Kidney (tissue), 14 donors: Measurements from ENCODE around the gene UGT3A1. TPM values are rescaled to one million over a fixed set of nuclear protein-coding genes. Genes with fewer than 3 reads are reported as not detected.

Experiments used
- DNase-seq, 5 donors: peaks; one replicate each; pipeline ENCODE4 v3.0.0-alpha.2; 2013 to 2020
- FAIRE-seq: peaks from 2 replicates; lab custom pipeline; 2012; peaks lifted over from hg19 to GRCh38; lab: Jason Lieb, UNC
- H3K27ac ChIP-seq, 2 donors: one replicate each; pipeline ENCODE4 v1.7.0; 2013; ENCODE audit warnings: low read depth in 2 of 2, low read length in 2 of 2, inconsistent platforms in 1 of 2
- H3K27me3 ChIP-seq: one replicate; pipeline ENCODE4 v1.7.1; 2013; ENCODE audit warnings: low read length, inconsistent platforms; ENCODE audit not compliant: control insufficient read depth, insufficient read depth
- H3K36me3 ChIP-seq, 3 donors: one replicate each; pipeline versions ENCODE4 v1.7.0 to v1.7.1; 2013; ENCODE audit warnings: low read length in 3 of 3, control low read depth in 1 of 3, inconsistent platforms in 1 of 3; ENCODE audit not compliant: insufficient read depth in 3 of 3, control insufficient read depth in 2 of 3
- H3K4me1 ChIP-seq, 3 donors: one replicate each; pipeline versions ENCODE4 v1.7.0 to v1.7.1; 2013; ENCODE audit warnings: low read length in 3 of 3, inconsistent platforms in 1 of 3, low read depth in 1 of 3; ENCODE audit not compliant: control insufficient read depth in 2 of 3, insufficient read depth in 2 of 3
- H3K4me3 ChIP-seq, 3 donors: one replicate each; pipeline versions ENCODE4 v1.7.0 to v1.8.1; 2013; ENCODE audit warnings: low read length in 3 of 3, control low read depth in 1 of 3, inconsistent platforms in 1 of 3
- H3K9ac ChIP-seq, 3 donors: one replicate each; pipeline versions ENCODE4 v1.7.0 to v1.7.1; 2013; ENCODE audit warnings: low read length in 3 of 3, control low read depth in 1 of 3, inconsistent platforms in 1 of 3
- H3K9me3 ChIP-seq, 3 donors: one replicate each; pipeline versions ENCODE4 v1.7.0 to v1.7.1; 2013; ENCODE audit warnings: low read length in 3 of 3, control low read depth in 1 of 3, inconsistent platforms in 1 of 3; ENCODE audit not compliant: control insufficient read depth in 2 of 3, insufficient read depth in 1 of 3
- intact Hi-C: fragments of 100-400 bp; cut with DNase I; formaldehyde crosslinking; loops from one replicate; pipeline ENCODE4 v1.11.1; 2022
- polyA plus RNA-seq: library from polyadenylated mRNA; stranded (reverse); fragments of 350-450 nt; fragmentation: Illumina TruSeq; extraction: RNeasy Lipid Tissue Mini Kit (QIAGEN cat#74804); gene quantifications from one replicate; pipeline ENCODE4 v1.2.3, GENCODE V29; 2014; ENCODE audit warnings: low read depth, low replicate concordance; ENCODE audit not compliant: insufficient read depth
- total RNA-seq: library from RNA; stranded (reverse); fragmentation: NEBNext Ultra II Directional; extraction: Animal tissue kit (Norgen Biotek cat#: 25700); gene quantifications from one replicate; pipeline ENCODE4 v1.2.1, GENCODE V29; 2021
- TF ChIP-seq, protein P1 (sequence below): IDR thresholded peaks from 3 replicates; pipeline ENCODE4 v1.5.1; 2012; ENCODE audit warnings: mild to moderate bottlenecking, moderate library complexity, borderline replicate concordance; ENCODE audit not compliant: insufficient read depth; ENCODE audit errors: extremely low read depth
- donor health status: control.
- donor health status: control.
- donor health status: control.
- donor health status: control.
- donor health status: control.
- donor health status: DM: yes; HTN: yes; CAD: no.
- donor health status: Normal renal cell carcinoma (clear cell type).

UGT3A1 gene
- total and polyA plus RNA-seq, 2 donors from 2014 or later, result 6.1 to 37.5 TPM

- peaks cover 0 to 15% (median 7%) of the 10 kb centered on the region in 3 donors for H3K9me3 ChIP-seq
- TF ChIP-seq, protein P1, sequence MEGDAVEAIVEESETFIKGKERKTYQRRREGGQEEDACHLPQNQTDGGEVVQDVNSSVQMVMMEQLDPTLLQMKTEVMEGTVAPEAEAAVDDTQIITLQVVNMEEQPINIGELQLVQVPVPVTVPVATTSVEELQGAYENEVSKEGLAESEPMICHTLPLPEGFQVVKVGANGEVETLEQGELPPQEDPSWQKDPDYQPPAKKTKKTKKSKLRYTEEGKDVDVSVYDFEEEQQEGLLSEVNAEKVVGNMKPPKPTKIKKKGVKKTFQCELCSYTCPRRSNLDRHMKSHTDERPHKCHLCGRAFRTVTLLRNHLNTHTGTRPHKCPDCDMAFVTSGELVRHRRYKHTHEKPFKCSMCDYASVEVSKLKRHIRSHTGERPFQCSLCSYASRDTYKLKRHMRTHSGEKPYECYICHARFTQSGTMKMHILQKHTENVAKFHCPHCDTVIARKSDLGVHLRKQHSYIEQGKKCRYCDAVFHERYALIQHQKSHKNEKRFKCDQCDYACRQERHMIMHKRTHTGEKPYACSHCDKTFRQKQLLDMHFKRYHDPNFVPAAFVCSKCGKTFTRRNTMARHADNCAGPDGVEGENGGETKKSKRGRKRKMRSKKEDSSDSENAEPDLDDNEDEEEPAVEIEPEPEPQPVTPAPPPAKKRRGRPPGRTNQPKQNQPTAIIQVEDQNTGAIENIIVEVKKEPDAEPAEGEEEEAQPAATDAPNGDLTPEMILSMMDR, result no peak
- DNase-seq (peak in 2 of 5 donors; percentile 15 to 40), FAIRE-seq (no peak)
- no peaks in the 10 kb centered on the region for H3K27me3 ChIP-seq
- H3K9ac ChIP-seq, result no peak overlapping the region
- H3K27ac ChIP-seq, result peak overlapping the region in 1 of 2 donors; percentile 40
- H3K36me3 ChIP-seq, result no peaks in the 10 kb centered on the region
- intact Hi-C loops, result no loop called here
- peaks cover 0 to 6% (median 0%) of the 10 kb centered on the region in 3 donors for H3K4me1 ChIP-seq
- H3K4me3 ChIP-seq, result peak overlapping the region in 1 of 3 donors; percentile 34
Observed at GRCh38 chr5:36017622-36018021, 26.4 kb upstream of the UGT3A1 start.

DNA sequence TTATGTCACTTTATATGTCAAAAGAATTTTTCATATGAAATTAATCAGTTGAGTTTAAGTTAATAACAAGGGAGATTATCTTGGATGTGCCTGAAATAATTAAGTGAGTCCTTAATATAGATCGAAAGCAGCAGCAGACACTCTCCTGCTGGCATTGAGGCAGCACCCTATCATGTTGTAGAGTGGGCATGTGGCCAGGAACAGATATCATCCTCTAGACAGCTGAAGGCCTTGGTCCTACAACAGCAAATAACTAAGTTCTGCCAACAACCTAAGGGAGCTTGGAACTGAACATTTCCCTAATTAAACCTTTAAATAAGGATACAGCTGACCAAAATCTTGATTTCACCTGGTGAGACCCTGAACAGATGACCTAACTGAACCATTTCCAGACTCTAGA, 25.8 kb upstream of the UGT3A1 start:
- TF ChIP-seq, protein P1, result no peak
- Histone ChIP-seq H3K27ac (peak overlapping the region in 1 of 2 donors; percentile 14), H3K4me1 (peaks cover 0 to 6% (median 0%) of the 10 kb centered on the region in 3 donors), H3K36me3 (no peaks in the 10 kb centered on the region), H3K4me3 (no peak overlapping the region), H3K27me3 (no peaks in the 10 kb centered on the region), H3K9ac (no peak overlapping the region), H3K9me3 (peaks cover 0 to 15% (median 7%) of the 10 kb centered on the region in 3 donors)
- intact Hi-C loops, result no loop called here
- FAIRE-seq, result no peak
- no peak for DNase-seq

DNA sequence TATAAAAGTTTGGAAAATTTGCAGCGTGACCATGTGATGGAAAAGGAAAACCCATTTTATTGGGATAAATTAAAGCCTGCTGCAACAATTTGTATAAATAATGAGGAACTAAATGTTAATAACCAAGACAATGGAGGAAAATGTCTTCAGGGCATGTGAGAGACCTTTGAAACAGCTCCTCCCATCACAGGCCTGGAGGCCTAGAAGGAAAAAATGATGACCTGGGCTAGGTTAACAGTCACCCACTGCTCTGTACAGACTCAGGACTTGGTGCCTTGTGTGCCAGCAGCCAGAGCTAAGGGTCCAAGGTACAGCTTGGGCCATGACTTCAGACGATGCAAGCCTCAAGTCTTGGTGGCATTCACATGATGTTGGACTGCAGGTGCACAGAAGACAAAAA, 22.0 kb upstream of the UGT3A1 start:
- Histone ChIP-seq H3K4me3 (no peak overlapping the region), H3K27ac (no peak overlapping the region), H3K4me1 (peaks cover 0 to 7% (median 3%) of the 10 kb centered on the region in 3 donors), H3K27me3 (no peaks in the 10 kb centered on the region), H3K36me3 (no peaks in the 10 kb centered on the region), H3K9ac (no peak overlapping the region), H3K9me3 (peaks cover 0 to 15% (median 7%) of the 10 kb centered on the region in 3 donors)
- DNase-seq, result no peak
- TF ChIP-seq, protein P1, result no peak
- intact Hi-C loops, result no loop called here
- FAIRE-seq, result no peak

DNA sequence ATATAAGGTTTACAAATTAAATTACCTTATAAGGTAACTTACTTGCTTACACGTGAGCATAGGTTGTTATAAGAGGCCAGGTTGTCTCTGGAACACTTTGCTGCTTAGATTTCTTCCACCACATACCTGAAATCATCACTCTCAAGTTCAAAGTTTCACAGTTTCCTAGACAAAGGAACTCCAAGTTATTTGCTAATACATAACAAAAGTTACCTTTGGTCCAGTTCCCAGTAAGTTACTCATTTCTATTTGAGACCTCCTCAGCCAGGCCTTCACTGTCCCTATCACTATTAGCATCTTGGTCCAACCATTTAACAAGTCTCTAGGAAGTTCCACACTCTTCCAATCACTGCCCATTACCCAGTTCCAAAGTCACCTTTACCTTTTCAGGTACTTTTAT, 18.5 kb upstream of the UGT3A1 start:
- Histone ChIP-seq H3K9ac (no peak overlapping the region), H3K36me3 (no peaks in the 10 kb centered on the region), H3K27me3 (no peaks in the 10 kb centered on the region), H3K27ac (peak overlapping the region; percentile 61 to 84), H3K9me3 (peaks cover 0 to 7% (median 7%) of the 10 kb centered on the region in 3 donors), H3K4me3 (no peak overlapping the region), H3K4me1 (peaks cover 0 to 8% (median 7%) of the 10 kb centered on the region in 3 donors)
- FAIRE-seq (no peak), DNase-seq (peak in 1 of 5 donors; percentile 13)
- TF ChIP-seq, protein P1, result no peak
- intact Hi-C loops, result no loop called here
